SH-SY5Y (cell line): ENCODE measurements around the gene PLEKHN1.

Experiments used
- GATA2 ChIP-seq: IDR thresholded peaks from 2 replicates; pipeline ENCODE4 v1.6.1; 2011; ENCODE audit warnings: mild to moderate bottlenecking, low read depth, low read length
- GATA3 ChIP-seq: IDR thresholded peaks from 2 replicates; pipeline ENCODE4 v1.6.1; 2011; ENCODE audit warnings: low read depth, mild to moderate bottlenecking, low read length, moderate library complexity

- TF ChIP-seq GATA2 (no peak), GATA3 (no peak)
Observed at GRCh38 chr1:983798-984475, 17.7 kb downstream of the PLEKHN1 start.
